PC-9 (cell line): ENCODE data around the gene BMP8A.

Experiments used
- CTCF ChIP-seq: fragments of 200-600 bp; sonication (generic); conservative IDR thresholded peaks from 2 replicates; pipeline ENCODE4 v1.6.1; 2017; ENCODE audit warnings: mixed run types, antibody characterized with exemption, mild to moderate bottlenecking, moderate library complexity
- EZH2 ChIP-seq: fragments of 200-600 bp; sonication (generic); IDR thresholded peaks from 2 replicates; pipeline ENCODE4 v1.8.0; 2017; ENCODE audit warnings: antibody characterized with exemption, low read depth

GRCh38 chr1:39445573-39445972 is 45.9 kb upstream of the BMP8A start:
- TF ChIP-seq EZH2 (no peak), CTCF (no peak)
